Activated CD4-positive, alpha-beta memory T cell treated with anti-CD3 and anti-CD28 coated beads, Interleukin-2, amount 10 ng/mL, durations not matched to agents 7 days and 5 days (primary cell): ENCODE results near the gene MYOCOS. TPM values are rescaled to one million over a fixed set of nuclear protein-coding genes. Genes with fewer than 3 reads are reported as not detected.

Experiments
- CTCF ChIA-PET: fragments of 350-600 bp; sonication (Branson Sonifier 250); formaldehyde crosslinking; loops from one replicate; lab custom pipeline; 2021; ENCODE audit warnings: antibody characterized with exemption, inconsistent platforms; lab: Charles Lee
- POLR2A ChIA-PET: fragments of 350-600 bp; sonication (Branson Sonifier 250); formaldehyde crosslinking; loops from one replicate; lab custom pipeline; 2021; ENCODE audit warnings: antibody characterized with exemption; lab: Charles Lee
- DNase-seq: peaks from one replicate; pipeline ENCODE4 v3.0.0-alpha.2; 2020
- H3K27ac Mint-ChIP-seq: one replicate; pipeline ENCODE4 v1.8.0; 2021; ENCODE audit warnings: mild to moderate bottlenecking, mixed read lengths
- H3K27me3 Mint-ChIP-seq: one replicate; pipeline ENCODE4 v1.8.0; 2021; ENCODE audit warnings: mixed read lengths
- H3K36me3 Mint-ChIP-seq: one replicate; pipeline ENCODE4 v1.8.0; 2021; ENCODE audit warnings: low read depth, mixed read lengths
- H3K4me1 Mint-ChIP-seq: one replicate; pipeline ENCODE4 v1.8.0; 2021; ENCODE audit warnings: mixed read lengths
- H3K4me3 Mint-ChIP-seq: one replicate; pipeline ENCODE4 v1.8.0; 2021; ENCODE audit warnings: mild to moderate bottlenecking, mixed read lengths
- H3K9me3 Mint-ChIP-seq: one replicate; pipeline ENCODE4 v1.8.0; 2021; ENCODE audit warnings: mixed read lengths
- total RNA-seq, 2 experiments: library from RNA; stranded (reverse); gene quantifications; one replicate each; pipeline ENCODE4 v1.2.3, GENCODE V29; 2021

MYOCOS gene
- total RNA-seq, 2 experiments from 2014 or later: 0.18 TPM; not detected in 1

DNA sequence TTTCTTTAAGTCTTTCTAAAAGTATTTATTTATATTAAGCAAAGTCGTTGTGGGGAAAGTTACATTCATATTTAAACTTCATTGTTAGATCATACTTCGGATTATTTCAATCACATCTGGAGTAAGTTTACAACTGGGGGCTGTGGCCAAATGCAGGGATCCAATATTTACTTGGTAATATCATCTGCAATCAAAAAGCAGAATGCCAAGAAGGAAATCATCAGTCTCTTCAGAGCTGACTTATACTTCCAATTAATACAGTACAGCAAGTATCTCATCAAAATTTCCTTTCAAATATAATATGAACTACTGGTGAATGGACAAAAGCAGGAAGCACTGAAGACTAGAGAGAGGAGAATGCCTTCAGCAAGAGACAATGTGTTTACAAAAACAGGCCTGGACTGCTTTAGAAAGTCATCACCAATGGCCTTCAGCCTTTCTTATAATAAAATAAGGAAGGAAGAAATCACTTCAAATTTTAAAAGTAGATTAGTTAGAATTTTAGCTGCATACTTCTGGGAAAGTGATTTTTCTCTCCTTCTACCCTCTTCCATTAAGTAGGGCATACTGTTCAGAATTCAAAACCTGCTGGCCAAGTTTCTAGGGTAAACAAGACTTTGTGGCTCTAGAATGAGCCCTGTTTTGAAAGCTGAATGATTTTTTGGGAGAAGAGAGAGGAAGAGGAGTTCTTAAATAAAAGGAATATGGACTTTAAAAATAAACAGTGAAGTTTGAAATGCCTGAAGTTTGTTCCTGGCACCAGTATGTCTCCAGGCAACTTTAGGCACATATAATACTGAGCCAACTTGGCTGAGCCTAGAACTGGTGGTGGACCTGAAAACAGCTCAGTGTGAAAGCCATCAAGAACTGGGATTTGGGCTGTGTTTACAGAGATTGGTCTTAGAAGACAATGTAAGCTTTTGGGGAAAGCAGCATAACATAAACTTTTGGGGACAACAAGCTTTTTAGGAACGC is 52.7 kb downstream of the MYOCOS start:
- no peaks in the 10 kb centered on the region for H3K36me3 Mint-ChIP-seq
- POLR2A ChIA-PET: interaction anchor here (0.6 kb wide), 1 partner anchor 48 kb away, joined by 3 read pairs; no protein-coding TSS in a partner anchor
- DNase-seq: no peak
- no peak overlapping the region for H3K4me3 Mint-ChIP-seq
- H3K27me3 Mint-ChIP-seq: peaks cover 9% of the 10 kb centered on the region
- no peaks in the 10 kb centered on the region for H3K4me1 Mint-ChIP-seq
- no peak overlapping the region for H3K27ac Mint-ChIP-seq
- CTCF ChIA-PET: interaction anchor here (1.4 kb wide), 1 partner anchor 42 kb away, joined by 3 read pairs; no protein-coding TSS in a partner anchor
- H3K9me3 Mint-ChIP-seq: no peaks in the 10 kb centered on the region

Other genes starting within 250 kb of the MYOCOS start
- 100 to 1,000 TPM; 188 to 202 TPM for gene PRRC2C, start 136.7 kb upstream of the MYOCOS start, total RNA-seq
- gene MYOC, start 30.4 kb downstream of the MYOCOS start, total RNA-seq: not detected
- gene VAMP4, start 119.8 kb downstream of the MYOCOS start, total RNA-seq: 10 to 100 TPM; 31.3 to 31.5 TPM
- gene METTL13, start 159.4 kb downstream of the MYOCOS start, total RNA-seq: 10 to 100 TPM; 42.9 to 44.5 TPM
- gene DNM3, start 219.3 kb downstream of the MYOCOS start, total RNA-seq: 1 to 10 TPM; 2.0 to 2.2 TPM